ENCODE data around the gene UBE2E1.

Gene UBE2E1

GRCh38 chr3:23795096-23795495, 10.7 kb upstream of the UBE2E1 start:
- in situ Hi-C loops (cut with MboI; ENCODE audit: low sequenced_read_pairs) = no loop called here

- in situ Hi-C loops (cut with MboI; ENCODE audit: low sequenced_read_pairs) = no loop called here
Measured at GRCh38 chr3:23796518-23796917, 9.2 kb upstream of the UBE2E1 start.

- in situ Hi-C loops (cut with MboI; ENCODE audit: low sequenced_read_pairs) = no loop called here
Measured at GRCh38 chr3:23797491-23797890, 8.3 kb upstream of the UBE2E1 start.

- in situ Hi-C loops (cut with MboI; ENCODE audit: low sequenced_read_pairs) = no loop called here
Measured at GRCh38 chr3:23798456-23798855, 7.3 kb upstream of the UBE2E1 start.

- in situ Hi-C loops (cut with MboI; ENCODE audit: low sequenced_read_pairs) = no loop called here
Measured at GRCh38 chr3:23798876-23799275, 6.9 kb upstream of the UBE2E1 start.

- in situ Hi-C loops (cut with MboI; ENCODE audit: low sequenced_read_pairs) = no loop called here
Measured at GRCh38 chr3:23800731-23801130, 5.0 kb upstream of the UBE2E1 start.

- in situ Hi-C loops (cut with MboI; ENCODE audit: low sequenced_read_pairs) = no loop called here
Measured at GRCh38 chr3:23804441-23805209, 1.1 kb upstream of the UBE2E1 start.

GRCh38 chr3:23805210-23805632, 534 bp upstream of the UBE2E1 start:
- in situ Hi-C loops (cut with MboI; ENCODE audit: low sequenced_read_pairs) = no loop called here

GRCh38 chr3:23806534-23807423, 1.0 kb downstream of the UBE2E1 start:
- in situ Hi-C loops (cut with MboI; ENCODE audit: low sequenced_read_pairs) = no loop called here

GRCh38 chr3:23807424-23808015, 1.8 kb downstream of the UBE2E1 start:
- in situ Hi-C loops (cut with MboI; ENCODE audit: low sequenced_read_pairs) = no loop called here

GRCh38 chr3:23808525-23808924, 2.8 kb downstream of the UBE2E1 start:
- in situ Hi-C loops (cut with MboI; ENCODE audit: low sequenced_read_pairs) = no loop called here

GRCh38 chr3:23809294-23809693, 3.5 kb downstream of the UBE2E1 start:
- in situ Hi-C loops (cut with MboI; ENCODE audit: low sequenced_read_pairs) = no loop called here

GRCh38 chr3:23809840-23810342, 4.1 kb downstream of the UBE2E1 start:
- in situ Hi-C loops (cut with MboI; ENCODE audit: low sequenced_read_pairs) = no loop called here

GRCh38 chr3:23810343-23811184, 4.8 kb downstream of the UBE2E1 start:
- in situ Hi-C loops (cut with MboI; ENCODE audit: low sequenced_read_pairs) = no loop called here

- in situ Hi-C loops (cut with MboI; ENCODE audit: low sequenced_read_pairs) = no loop called here
Measured at GRCh38 chr3:23811185-23811527, 5.4 kb downstream of the UBE2E1 start.

GRCh38 chr3:23811919-23812318, 6.2 kb downstream of the UBE2E1 start:
- in situ Hi-C loops (cut with MboI; ENCODE audit: low sequenced_read_pairs) = no loop called here

- in situ Hi-C loops (cut with MboI; ENCODE audit: low sequenced_read_pairs) = no loop called here
Measured at GRCh38 chr3:23815879-23816278, 10.1 kb downstream of the UBE2E1 start.

- in situ Hi-C loops (cut with MboI; ENCODE audit: low sequenced_read_pairs) = no loop called here
Measured at GRCh38 chr3:23816721-23817120, 11.0 kb downstream of the UBE2E1 start.

- in situ Hi-C loops (cut with MboI; ENCODE audit: low sequenced_read_pairs) = no loop called here
Measured at GRCh38 chr3:23817508-23818223, 11.9 kb downstream of the UBE2E1 start.
